K562 (cell line): ENCODE results near the gene FYTTD1. TPM values are rescaled to one million over a fixed set of nuclear protein-coding genes. Genes with fewer than 3 reads are reported as not detected.

Experiments used
- C11orf30 ChIP-seq: fragments of 450-650 bp; IDR thresholded peaks from 2 replicates; pipeline ENCODE4 v1.6.1; 2016; ENCODE audit warnings: low read depth, mild to moderate bottlenecking
- HNRNPLL ChIP-seq: fragments of 200-400 bp; formaldehyde crosslinking; IDR thresholded peaks from 2 replicates; pipeline ENCODE4 v1.6.1; 2017; ENCODE audit warnings: low read length, low read depth, mild to moderate bottlenecking; ENCODE audit not compliant: poor library complexity, severe bottlenecking
- NR2C1 ChIP-seq, 2 experiments: fragments of 450-650 bp; IDR thresholded peaks; 2 replicates each; pipeline ENCODE4 v1.6.1; 2017; ENCODE audit warnings: mild to moderate bottlenecking in 2 of 2, antibody characterized with exemption in 1 of 2, inconsistent platforms in 1 of 2, missing compliant biosample characterization in 1 of 2, missing genetic modification characterization in 1 of 2
- NR2C2 ChIP-seq, 2 experiments: fragments of 200-800 bp in 1 of 2; sonication (Bioruptor generic) in 1 of 2; sonication (generic) in 1 of 2; formaldehyde crosslinking in 1 of 2; IDR thresholded peaks; 2 replicates each; pipeline versions ENCODE4 v1.6.1 to v1.8.0; 2016 to 2022; ENCODE audit warnings: mild to moderate bottlenecking in 1 of 2, missing compliant biosample characterization in 1 of 2, missing genetic modification characterization in 1 of 2, missing genetic modification reagents in 1 of 2
- TEAD1 ChIP-seq, 2 experiments: fragments of 450-650 bp in 1 of 2; sonication (generic) in 1 of 2; formaldehyde crosslinking; IDR thresholded peaks; 2 replicates each; pipeline versions ENCODE4 v1.4.0 to v1.8.0; 2020 to 2022; ENCODE audit warnings: mild to moderate bottlenecking in 2 of 2, missing genetic modification reagents in 1 of 2
- ZFP36 ChIP-seq: fragments of 150-350 bp; IDR thresholded peaks from 2 replicates; pipeline ENCODE4 v1.6.1; 2018; ENCODE audit warnings: low read length, low read depth; ENCODE audit not compliant: partially characterized antibody
- ZNF507 ChIP-seq: conservative IDR thresholded peaks from 2 replicates; pipeline ENCODE4 v1.6.1; 2017; ENCODE audit warnings: missing genetic modification characterization, missing compliant biosample characterization
- ZNF699 ChIP-seq: fragments of 250-450 bp; sonication (Bioruptor Pico); IDR thresholded peaks from 2 replicates; pipeline ENCODE4 v1.8.0; 2021; ENCODE audit warnings: mild to moderate bottlenecking, moderate library complexity; ENCODE audit not compliant: insufficient replicate concordance
- ZSCAN32 ChIP-seq: fragments of 450-650 bp; formaldehyde crosslinking; IDR thresholded peaks from 2 replicates; pipeline ENCODE4 v1.4.0; 2020; ENCODE audit warnings: mild to moderate bottlenecking, moderate library complexity
- polyA plus RNA-seq, 8 experiments: library from polyadenylated mRNA; depleted of rRNA in 4 of 8; stranded (reverse) in 5 of 8; unstranded in 3 of 8; fragments of >200 nt; fragmentation: Nextera tagmentation in 2 of 8; fragmentation: Illumina TruSeq in 1 of 8; extraction: Ambion mirVana in 2 of 8; extraction: Trizol in 1 of 8; gene quantifications; 2 replicates each; pipeline versions ENCODE4 v1.2.1 to v1.2.3, GENCODE V29; 2011 to 2014; ENCODE audit warnings: inconsistent platforms in 1 of 8, missing spikeins in 1 of 8
- total RNA-seq, 7 experiments: library from RNA; depleted of rRNA in 6 of 7; stranded (reverse); fragments of >200 nt in 6 of 7; fragmentation: Illumina TruSeq in 2 of 7; extraction: Trizol in 2 of 7; gene quantifications; 2 replicates each; pipeline versions ENCODE4 v1.2.1 to v1.2.3, GENCODE V29; 2011 to 2021; ENCODE audit warnings: low replicate concordance in 1 of 7
- TF ChIP-seq, protein P1 (sequence below), 2 experiments: fragments of 450-650 bp; formaldehyde crosslinking in 1 of 2; IDR thresholded peaks; 2 replicates each; pipeline versions ENCODE4 v1.4.0 to v1.6.1; 2014 to 2020; ENCODE audit warnings: mild to moderate bottlenecking in 2 of 2, borderline replicate concordance in 1 of 2, low read depth in 1 of 2
- TF ChIP-seq, protein P2 (sequence below): fragments of 250-450 bp; sonication (Bioruptor Pico); IDR thresholded peaks from 2 replicates; pipeline ENCODE4 v1.4.0; 2020

Gene FYTTD1
- total and polyA plus RNA-seq, 9 of the 15 experiments (the other 6 are each of a cell fraction or from before 2014, with no cell fraction given) = 35.7 to 106 (median 76.3) TPM

DNA sequence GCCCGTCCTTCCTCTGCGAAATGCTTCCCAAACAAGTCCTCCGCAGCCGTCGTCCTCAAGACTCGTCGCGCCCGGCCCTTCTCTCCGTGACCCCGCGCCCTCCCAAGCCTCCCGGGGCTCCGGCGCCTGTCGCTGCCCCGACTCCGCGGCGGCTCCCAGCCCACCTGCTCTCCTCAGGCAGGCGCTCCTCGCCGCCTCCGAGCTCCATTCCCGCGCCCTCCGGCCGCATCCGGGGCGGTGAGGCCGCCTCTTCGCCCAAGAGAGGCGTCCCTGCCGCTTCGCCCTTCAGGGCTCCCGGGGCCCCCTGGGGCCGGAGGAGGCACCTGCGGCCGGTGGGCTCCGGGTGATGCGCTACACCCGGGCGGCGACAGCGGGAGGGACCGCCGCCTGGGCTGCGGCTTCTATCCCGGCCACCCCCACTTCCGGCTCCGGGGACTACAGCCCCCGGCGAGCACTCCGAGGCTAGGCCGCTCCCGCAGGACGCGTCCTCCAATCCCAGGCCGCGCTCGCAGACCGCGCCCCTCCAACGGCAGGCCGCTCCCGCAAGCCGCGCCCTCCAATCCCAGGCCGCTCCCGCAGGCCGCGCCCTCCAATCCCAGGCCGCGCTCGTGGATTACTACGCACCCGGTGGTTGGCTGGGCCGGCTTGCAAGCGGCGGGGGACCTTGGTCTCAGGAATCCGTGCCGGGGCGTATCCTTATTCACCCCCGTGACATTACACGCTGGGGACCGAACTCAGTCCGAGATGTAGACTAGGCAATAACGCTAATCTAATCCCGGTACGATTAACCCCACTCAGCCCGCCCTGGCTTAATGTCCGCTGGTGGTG, 13.0 kb upstream of the FYTTD1 start, which contains the start of gene RUBCN (continued):
- TF ChIP-seq, protein P1, sequence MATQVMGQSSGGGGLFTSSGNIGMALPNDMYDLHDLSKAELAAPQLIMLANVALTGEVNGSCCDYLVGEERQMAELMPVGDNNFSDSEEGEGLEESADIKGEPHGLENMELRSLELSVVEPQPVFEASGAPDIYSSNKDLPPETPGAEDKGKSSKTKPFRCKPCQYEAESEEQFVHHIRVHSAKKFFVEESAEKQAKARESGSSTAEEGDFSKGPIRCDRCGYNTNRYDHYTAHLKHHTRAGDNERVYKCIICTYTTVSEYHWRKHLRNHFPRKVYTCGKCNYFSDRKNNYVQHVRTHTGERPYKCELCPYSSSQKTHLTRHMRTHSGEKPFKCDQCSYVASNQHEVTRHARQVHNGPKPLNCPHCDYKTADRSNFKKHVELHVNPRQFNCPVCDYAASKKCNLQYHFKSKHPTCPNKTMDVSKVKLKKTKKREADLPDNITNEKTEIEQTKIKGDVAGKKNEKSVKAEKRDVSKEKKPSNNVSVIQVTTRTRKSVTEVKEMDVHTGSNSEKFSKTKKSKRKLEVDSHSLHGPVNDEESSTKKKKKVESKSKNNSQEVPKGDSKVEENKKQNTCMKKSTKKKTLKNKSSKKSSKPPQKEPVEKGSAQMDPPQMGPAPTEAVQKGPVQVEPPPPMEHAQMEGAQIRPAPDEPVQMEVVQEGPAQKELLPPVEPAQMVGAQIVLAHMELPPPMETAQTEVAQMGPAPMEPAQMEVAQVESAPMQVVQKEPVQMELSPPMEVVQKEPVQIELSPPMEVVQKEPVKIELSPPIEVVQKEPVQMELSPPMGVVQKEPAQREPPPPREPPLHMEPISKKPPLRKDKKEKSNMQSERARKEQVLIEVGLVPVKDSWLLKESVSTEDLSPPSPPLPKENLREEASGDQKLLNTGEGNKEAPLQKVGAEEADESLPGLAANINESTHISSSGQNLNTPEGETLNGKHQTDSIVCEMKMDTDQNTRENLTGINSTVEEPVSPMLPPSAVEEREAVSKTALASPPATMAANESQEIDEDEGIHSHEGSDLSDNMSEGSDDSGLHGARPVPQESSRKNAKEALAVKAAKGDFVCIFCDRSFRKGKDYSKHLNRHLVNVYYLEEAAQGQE (IDR thresholded peaks at IDR 0.05; ENCODE audit: borderline replicate concordance) = no peak
- TF ChIP-seq, protein P1 (CRISPR knock-in tag; IDR thresholded peaks at IDR 0.05; ENCODE audit: low read depth) = no peak
- peak; percentile 6; the same call in 1 of the 2 replicates for TF ChIP-seq C11orf30
- TF ChIP-seq, protein P2, sequence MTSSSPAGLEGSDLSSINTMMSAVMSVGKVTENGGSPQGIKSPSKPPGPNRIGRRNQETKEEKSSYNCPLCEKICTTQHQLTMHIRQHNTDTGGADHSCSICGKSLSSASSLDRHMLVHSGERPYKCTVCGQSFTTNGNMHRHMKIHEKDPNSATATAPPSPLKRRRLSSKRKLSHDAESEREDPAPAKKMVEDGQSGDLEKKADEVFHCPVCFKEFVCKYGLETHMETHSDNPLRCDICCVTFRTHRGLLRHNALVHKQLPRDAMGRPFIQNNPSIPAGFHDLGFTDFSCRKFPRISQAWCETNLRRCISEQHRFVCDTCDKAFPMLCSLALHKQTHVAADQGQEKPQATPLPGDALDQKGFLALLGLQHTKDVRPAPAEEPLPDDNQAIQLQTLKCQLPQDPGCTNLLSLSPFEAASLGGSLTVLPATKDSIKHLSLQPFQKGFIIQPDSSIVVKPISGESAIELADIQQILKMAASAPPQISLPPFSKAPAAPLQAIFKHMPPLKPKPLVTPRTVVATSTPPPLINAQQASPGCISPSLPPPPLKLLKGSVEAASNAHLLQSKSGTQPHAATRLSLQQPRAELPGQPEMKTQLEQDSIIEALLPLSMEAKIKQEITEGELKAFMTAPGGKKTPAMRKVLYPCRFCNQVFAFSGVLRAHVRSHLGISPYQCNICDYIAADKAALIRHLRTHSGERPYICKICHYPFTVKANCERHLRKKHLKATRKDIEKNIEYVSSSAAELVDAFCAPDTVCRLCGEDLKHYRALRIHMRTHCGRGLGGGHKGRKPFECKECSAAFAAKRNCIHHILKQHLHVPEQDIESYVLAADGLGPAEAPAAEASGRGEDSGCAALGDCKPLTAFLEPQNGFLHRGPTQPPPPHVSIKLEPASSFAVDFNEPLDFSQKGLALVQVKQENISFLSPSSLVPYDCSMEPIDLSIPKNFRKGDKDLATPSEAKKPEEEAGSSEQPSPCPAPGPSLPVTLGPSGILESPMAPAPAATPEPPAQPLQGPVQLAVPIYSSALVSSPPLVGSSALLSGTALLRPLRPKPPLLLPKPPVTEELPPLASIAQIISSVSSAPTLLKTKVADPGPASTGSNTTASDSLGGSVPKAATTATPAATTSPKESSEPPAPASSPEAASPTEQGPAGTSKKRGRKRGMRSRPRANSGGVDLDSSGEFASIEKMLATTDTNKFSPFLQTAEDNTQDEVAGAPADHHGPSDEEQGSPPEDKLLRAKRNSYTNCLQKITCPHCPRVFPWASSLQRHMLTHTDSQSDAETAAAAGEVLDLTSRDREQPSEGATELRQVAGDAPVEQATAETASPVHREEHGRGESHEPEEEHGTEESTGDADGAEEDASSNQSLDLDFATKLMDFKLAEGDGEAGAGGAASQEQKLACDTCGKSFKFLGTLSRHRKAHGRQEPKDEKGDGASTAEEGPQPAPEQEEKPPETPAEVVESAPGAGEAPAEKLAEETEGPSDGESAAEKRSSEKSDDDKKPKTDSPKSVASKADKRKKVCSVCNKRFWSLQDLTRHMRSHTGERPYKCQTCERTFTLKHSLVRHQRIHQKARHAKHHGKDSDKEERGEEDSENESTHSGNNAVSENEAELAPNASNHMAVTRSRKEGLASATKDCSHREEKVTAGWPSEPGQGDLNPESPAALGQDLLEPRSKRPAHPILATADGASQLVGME = 0 out of 2 replicates have a peak, but pooled peaks have one; percentile 31
- 0 out of 4 replicates have a peak, but pooled peaks of 1 of the 2 experiments have one; percentile 7 for TF ChIP-seq TEAD1 (CRISPR knock-in tag; IDR thresholded peaks at IDR 0.05)
- no peak for TF ChIP-seq ZNF507 (tag)
- 0 out of 2 replicates have a peak, but pooled peaks have one; percentile 8 for TF ChIP-seq ZSCAN32 (CRISPR knock-in tag)
- no peak for TF ChIP-seq ZNF699 (CRISPR knock-in tag)
- no peak for TF ChIP-seq NR2C2 (CRISPR knock-in tag; IDR thresholded peaks at IDR 0.05)
- peak; percentile 62; the same call in 1 of the 2 replicates for TF ChIP-seq NR2C2 (tag; IDR thresholded peaks at IDR 0.05)
- TF ChIP-seq NR2C1 (IDR thresholded peaks at IDR 0.05) = no peak
- no peak for TF ChIP-seq NR2C1 (tag; IDR thresholded peaks at IDR 0.05)
- peak; percentile 68 for TF ChIP-seq HNRNPLL
- no peak for TF ChIP-seq ZFP36
